Spleen (tissue), 7 donors: Measurements from ENCODE around the gene TLR8.

ENCODE experiments used
- POLR2A ChIP-seq, 3 donors: fragments of 450-650 bp; IDR thresholded peaks; one replicate each; pipeline ENCODE4 v1.5.1; 2017; ENCODE audit warnings: antibody characterized with exemption in 3 of 3, mild to moderate bottlenecking in 1 of 3
- TF ChIP-seq, protein P1 (sequence below), 11 experiments: fragments of 200-600 bp in 7 of 11; fragments of 450-650 bp in 4 of 11; sonication (generic) in 4 of 11; IDR thresholded peaks in 8 of 11; conservative IDR thresholded peaks in 3 of 11; 1 replicate in 7 of 11; 2 replicates in 4 of 11; pipeline versions ENCODE4 v1.4.0 to v1.8.0; 2016 to 2021; ENCODE audit warnings: antibody characterized with exemption in 11 of 11, inconsistent platforms in 4 of 11, mild to moderate bottlenecking in 1 of 11
- donor health status: DM: no; HTN: no; CAD: no; lungs with moderate emphysema.
- donor health status: DM: no; HTN: no; CAD: no.
- donor health status: DM: no; HTN: no; CAD: no.

DNA sequence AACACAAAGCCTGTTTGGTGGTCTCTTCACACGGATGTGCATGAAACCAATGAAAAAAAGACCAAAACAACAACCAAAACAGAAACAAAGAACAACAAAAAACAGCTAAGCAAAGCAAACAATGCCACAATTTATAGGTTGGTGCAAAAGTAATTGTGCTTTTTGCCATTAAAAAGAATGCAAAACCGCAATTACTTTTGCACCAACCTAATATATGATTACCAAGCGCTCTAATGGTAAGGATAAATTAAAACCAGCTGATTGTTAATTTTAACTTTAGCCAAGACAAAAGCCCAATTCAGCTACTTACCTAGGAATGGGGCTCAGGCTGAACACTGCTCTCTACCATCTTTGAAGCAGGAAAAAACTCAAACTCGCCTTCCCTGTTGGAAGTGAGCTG lies 39.1 kb downstream of the TLR8 start:
- TF ChIP-seq, protein P1, sequence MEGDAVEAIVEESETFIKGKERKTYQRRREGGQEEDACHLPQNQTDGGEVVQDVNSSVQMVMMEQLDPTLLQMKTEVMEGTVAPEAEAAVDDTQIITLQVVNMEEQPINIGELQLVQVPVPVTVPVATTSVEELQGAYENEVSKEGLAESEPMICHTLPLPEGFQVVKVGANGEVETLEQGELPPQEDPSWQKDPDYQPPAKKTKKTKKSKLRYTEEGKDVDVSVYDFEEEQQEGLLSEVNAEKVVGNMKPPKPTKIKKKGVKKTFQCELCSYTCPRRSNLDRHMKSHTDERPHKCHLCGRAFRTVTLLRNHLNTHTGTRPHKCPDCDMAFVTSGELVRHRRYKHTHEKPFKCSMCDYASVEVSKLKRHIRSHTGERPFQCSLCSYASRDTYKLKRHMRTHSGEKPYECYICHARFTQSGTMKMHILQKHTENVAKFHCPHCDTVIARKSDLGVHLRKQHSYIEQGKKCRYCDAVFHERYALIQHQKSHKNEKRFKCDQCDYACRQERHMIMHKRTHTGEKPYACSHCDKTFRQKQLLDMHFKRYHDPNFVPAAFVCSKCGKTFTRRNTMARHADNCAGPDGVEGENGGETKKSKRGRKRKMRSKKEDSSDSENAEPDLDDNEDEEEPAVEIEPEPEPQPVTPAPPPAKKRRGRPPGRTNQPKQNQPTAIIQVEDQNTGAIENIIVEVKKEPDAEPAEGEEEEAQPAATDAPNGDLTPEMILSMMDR (IDR thresholded peaks at IDR 0.05 in 8 of 11, conservative IDR thresholded peaks at IDR 0.05 in 3 of 11), result no peak
- TF ChIP-seq POLR2A (IDR thresholded peaks at IDR 0.05), result no peak
